Right lobe of liver (tissue), 4 donors: Measurements from ENCODE around the gene ASTE1.

Source experiments
- POLR2A ChIP-seq: fragments of 450-650 bp; IDR thresholded peaks from one replicate; pipeline ENCODE4 v1.6.1; 2017; ENCODE audit warnings: antibody characterized with exemption, mild to moderate bottlenecking
- TF ChIP-seq, protein P1 (sequence below), 4 donors: fragments of 200-600 bp in 3 of 4; fragments of 450-650 bp in 1 of 4; IDR thresholded peaks; one replicate each; pipeline versions ENCODE4 v1.5.1 to v1.8.0; 2016 to 2022; ENCODE audit warnings: antibody characterized with exemption in 4 of 4, mild to moderate bottlenecking in 2 of 4
- donor health status: DM: no; HTN: no; CAD: no.
- donor health status: DM: no; HTN: no; CAD: no.
- donor health status: DM: no; HTN: yes; CAD: no.

DNA sequence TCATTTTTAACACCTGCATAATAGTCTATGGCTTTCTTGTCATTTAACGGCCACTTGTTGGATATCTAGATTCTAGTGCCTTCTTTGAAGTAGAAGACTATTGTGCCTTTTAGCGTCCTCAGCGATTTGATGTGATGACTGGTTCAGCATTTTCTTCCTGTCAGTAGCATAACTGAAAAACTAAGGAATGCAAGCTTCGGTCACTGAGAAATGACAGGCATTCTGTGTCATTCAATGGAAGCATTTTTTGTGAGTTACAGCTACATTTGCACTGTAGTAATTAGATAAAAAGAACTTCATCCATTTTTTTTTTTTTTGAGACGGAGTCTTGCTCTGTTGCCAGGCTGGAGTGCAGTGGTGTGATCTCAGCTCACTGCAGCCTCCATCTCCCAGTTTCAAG is 10.4 kb upstream of the ASTE1 start:
- no peak for TF ChIP-seq POLR2A
- TF ChIP-seq, protein P1, sequence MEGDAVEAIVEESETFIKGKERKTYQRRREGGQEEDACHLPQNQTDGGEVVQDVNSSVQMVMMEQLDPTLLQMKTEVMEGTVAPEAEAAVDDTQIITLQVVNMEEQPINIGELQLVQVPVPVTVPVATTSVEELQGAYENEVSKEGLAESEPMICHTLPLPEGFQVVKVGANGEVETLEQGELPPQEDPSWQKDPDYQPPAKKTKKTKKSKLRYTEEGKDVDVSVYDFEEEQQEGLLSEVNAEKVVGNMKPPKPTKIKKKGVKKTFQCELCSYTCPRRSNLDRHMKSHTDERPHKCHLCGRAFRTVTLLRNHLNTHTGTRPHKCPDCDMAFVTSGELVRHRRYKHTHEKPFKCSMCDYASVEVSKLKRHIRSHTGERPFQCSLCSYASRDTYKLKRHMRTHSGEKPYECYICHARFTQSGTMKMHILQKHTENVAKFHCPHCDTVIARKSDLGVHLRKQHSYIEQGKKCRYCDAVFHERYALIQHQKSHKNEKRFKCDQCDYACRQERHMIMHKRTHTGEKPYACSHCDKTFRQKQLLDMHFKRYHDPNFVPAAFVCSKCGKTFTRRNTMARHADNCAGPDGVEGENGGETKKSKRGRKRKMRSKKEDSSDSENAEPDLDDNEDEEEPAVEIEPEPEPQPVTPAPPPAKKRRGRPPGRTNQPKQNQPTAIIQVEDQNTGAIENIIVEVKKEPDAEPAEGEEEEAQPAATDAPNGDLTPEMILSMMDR (IDR thresholded peaks at IDR 0.05): no peak
